Dedifferentiated amniotic fluid mesenchymal stem cell (primary cell): Measurements from ENCODE around the gene CCNF.

Source experiments
- DNase-seq: peaks from one replicate; pipeline ENCODE4 v3.0.0-alpha.2; 2016; ENCODE audit errors: extremely low spot score

Gene CCNF

GRCh38 chr16:2457267-2457666, 28.0 kb downstream of the CCNF start:
- no peak for DNase-seq

GRCh38 chr16:2457946-2458345, 28.7 kb downstream of the CCNF start:
- no peak for DNase-seq

GRCh38 chr16:2458887-2459646, 29.8 kb downstream of the CCNF start:
- DNase-seq, result no peak

- DNase-seq, result peak; percentile 90
Measured at GRCh38 chr16:2459647-2460390, 30.6 kb downstream of the CCNF start, which contains the start of gene TEDC2. Gene TEDC2, plus strand, starts transcription at chr16:2460109. Its CDS starts 36 bp downstream, at chr16:2460145.

GRCh38 chr16:2460391-2460713, 31.1 kb downstream of the CCNF start:
- DNase-seq, result no peak

- DNase-seq, result no peak
Measured at GRCh38 chr16:2460916-2461315, 31.7 kb downstream of the CCNF start.

GRCh38 chr16:2462031-2462866, 33.0 kb downstream of the CCNF start:
- no peak for DNase-seq

GRCh38 chr16:2464333-2464732, 35.1 kb downstream of the CCNF start:
- no peak for DNase-seq

GRCh38 chr16:2465653-2466415, 36.6 kb downstream of the CCNF start:
- DNase-seq, result no peak

GRCh38 chr16:2466667-2467527, 37.6 kb downstream of the CCNF start:
- DNase-seq, result no peak

- peak; percentile 34 for DNase-seq
Measured at GRCh38 chr16:2467528-2468232, 38.4 kb downstream of the CCNF start.

GRCh38 chr16:2468233-2468724, 39.0 kb downstream of the CCNF start:
- no peak for DNase-seq

GRCh38 chr16:2468725-2469398, 39.6 kb downstream of the CCNF start:
- no peak for DNase-seq

GRCh38 chr16:2469399-2470233, 40.4 kb downstream of the CCNF start:
- no peak for DNase-seq

- DNase-seq, result no peak
Measured at GRCh38 chr16:2470234-2470601, 41.0 kb downstream of the CCNF start.

- DNase-seq, result no peak
Measured at GRCh38 chr16:2470603-2471015, 41.4 kb downstream of the CCNF start.

GRCh38 chr16:2471016-2471652, 41.9 kb downstream of the CCNF start, which contains the start of gene NTN3:
Gene NTN3, plus strand, starts transcription at chr16:2471297. Its CDS starts 405 bp downstream, at chr16:2471702.
- DNase-seq, result no peak
